ENCODE data around the gene RAB4B. TPM values are rescaled to one million over a fixed set of nuclear protein-coding genes. Genes with fewer than 3 reads are reported as not detected.
A peak's percentile ranks its signal among the peaks of the same experiment; 100 is the strongest.
"Not testable (repeated sequence)": the region's sequence is repeated elsewhere in the genome, so short reads cannot be mapped to it uniquely, and the experiment has no call there.

RAB4B gene
- total and polyA plus RNA-seq, 2 experiments from 2014 or later = 27.4 to 29.0 TPM

DNA sequence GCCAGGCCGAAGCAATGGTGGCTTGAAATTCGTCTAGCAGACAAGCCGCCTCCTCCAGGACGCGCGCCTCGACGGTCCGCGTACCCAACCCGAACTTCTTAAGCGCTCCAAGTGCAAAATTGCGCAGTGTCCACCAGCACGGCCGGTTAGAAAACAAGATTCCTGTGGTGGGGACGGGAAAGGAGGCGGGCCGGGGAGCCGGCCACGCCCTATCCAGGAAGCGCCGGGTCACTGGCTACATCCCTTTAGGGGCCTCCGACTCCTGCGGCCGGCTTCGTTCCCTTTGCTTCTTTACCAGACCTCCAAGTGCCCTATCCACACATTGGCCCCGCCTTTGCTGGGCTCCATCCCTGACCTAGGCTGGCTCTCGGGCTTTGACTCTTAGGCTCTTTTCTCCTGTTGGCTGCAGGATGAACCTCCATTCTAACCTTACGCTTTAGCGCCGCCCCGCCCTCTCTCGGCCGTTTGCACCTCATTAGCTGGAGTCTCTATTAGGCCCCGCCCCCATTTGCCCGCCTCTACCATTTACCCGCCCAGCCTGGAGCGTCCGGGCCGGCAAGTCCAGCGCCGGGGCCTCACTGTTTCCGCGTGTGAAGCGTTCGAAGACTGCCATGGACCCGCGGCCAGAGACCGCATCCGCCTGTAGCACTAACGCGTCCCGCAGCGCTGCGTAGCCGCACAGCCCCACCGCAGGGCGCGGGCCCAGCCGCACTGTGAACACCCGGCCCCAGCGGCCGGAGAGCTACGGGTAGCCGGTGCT lies 32.8 kb downstream of the RAB4B start:
- not testable (repeated sequence) for H3K9me2 ChIP-seq (ENCODE audit: insufficient read depth); H3K9me3 Mint-ChIP-seq; H2AFZ ChIP-seq; H3K36me3 ChIP-seq (ENCODE audit: insufficient read depth)
- peaks cover 12% of the 10 kb centered on the region; the same call in 1 of the 2 replicates for H3K27me3 ChIP-seq (ENCODE audit: insufficient read depth)
- DNase-seq (ENCODE audit: low spot score) (peak; percentile 84), ATAC-seq (peak; percentile 72)
- peak overlapping the region; percentile 96 for H3K4me2 ChIP-seq
- Mint-ChIP-seq H3K36me3 (ENCODE audit: low read depth) (peaks cover 25% of the 10 kb centered on the region), H3K27ac (peak overlapping the region; percentile 96), H3K27me3 (ENCODE audit: insufficient read depth, low read depth, poor library complexity) (peaks cover 35% of the 10 kb centered on the region), H3K4me3 (peak overlapping the region; percentile 83), H3K4me1 (peaks cover 48% of the 10 kb centered on the region)
- H3F3A ChIP-seq (replicated peaks; ENCODE audit: low read depth) = peaks cover 29% of the 10 kb centered on the region
- peaks cover 16% of the 10 kb centered on the region for H3K79me2 ChIP-seq (replicated peaks; ENCODE audit: insufficient read depth)
- H3K27ac ChIP-seq (ENCODE audit: low read depth) = peak overlapping the region; percentile 88
- peaks cover 23% of the 10 kb centered on the region for H3K4me1 ChIP-seq (ENCODE audit: insufficient read depth)
- TF ChIP-seq POLR2AphosphoS5 (IDR thresholded peaks at IDR 0.05; ENCODE audit: low read depth) = peak; percentile 51
- H4K20me1 ChIP-seq (replicated peaks; ENCODE audit: insufficient read depth) = peaks cover 17% of the 10 kb centered on the region
- H3K4me3 ChIP-seq = peak overlapping the region; percentile 63

DNA sequence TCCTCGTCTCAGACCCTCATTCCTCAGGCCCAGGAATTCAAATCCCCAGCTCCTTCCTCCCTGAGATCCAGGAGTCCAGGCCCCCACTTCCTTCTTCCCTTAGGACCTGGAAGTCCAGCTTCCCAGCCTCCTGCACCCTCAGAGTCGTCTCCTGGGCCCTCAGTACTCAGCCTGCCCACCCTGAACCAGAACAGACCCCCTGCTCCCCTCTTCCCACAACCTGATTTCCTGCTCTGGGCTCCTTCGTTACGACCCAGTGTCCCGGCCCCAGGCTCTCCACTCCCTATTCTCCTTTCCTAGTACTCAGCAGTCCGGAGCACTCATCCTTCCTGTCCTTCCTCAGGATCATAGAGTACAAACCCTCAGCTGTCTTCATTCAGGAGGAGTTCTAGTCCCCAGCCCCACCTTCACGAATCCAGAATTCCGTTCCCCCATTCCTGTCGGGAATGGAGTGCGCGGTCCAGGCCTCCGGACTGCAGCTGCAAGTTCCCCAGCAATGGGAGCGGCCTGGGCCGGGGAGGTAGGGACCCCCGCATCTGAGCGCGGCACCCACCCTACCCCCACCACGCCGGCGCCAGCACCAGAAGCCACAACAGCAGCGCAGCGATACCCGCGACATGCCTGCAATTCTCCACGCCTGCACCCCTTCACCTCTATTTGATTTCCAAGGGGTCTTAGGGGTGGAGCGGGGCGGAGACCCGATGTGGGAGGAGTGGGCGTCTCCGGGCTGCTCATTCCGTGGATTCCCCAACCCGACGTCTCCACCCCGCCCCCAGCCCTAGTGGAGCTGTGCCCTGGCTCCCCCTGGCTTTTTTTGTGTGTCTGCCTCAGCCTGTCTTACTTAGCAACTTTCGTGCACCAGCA lies 33.7 kb downstream of the RAB4B start:
- no peaks in the 10 kb centered on the region; the same call in 2 of the 3 replicates for H3K9me3 Mint-ChIP-seq
- H3K4me2 ChIP-seq = peak overlapping the region; percentile 96
- H3K27ac Mint-ChIP-seq = no peak overlapping the region
- no peaks in the 10 kb centered on the region for H3K9me2 ChIP-seq (ENCODE audit: insufficient read depth)
- H3F3A ChIP-seq (replicated peaks; ENCODE audit: low read depth) = peaks cover 22% of the 10 kb centered on the region
- H3K4me1 ChIP-seq (ENCODE audit: insufficient read depth) = peaks cover 16% of the 10 kb centered on the region
- peaks cover 15% of the 10 kb centered on the region for H3K27me3 ChIP-seq (ENCODE audit: insufficient read depth)
- H2AFZ ChIP-seq = peak overlapping the region; percentile 74; the same call in 1 of the 2 replicates
- H3K27me3 Mint-ChIP-seq (ENCODE audit: insufficient read depth, low read depth, poor library complexity) = peaks cover 28% of the 10 kb centered on the region
- peaks cover 41% of the 10 kb centered on the region for H3K4me1 Mint-ChIP-seq
- no peaks in the 10 kb centered on the region for H3K36me3 ChIP-seq (ENCODE audit: insufficient read depth)
- H3K27ac ChIP-seq (ENCODE audit: low read depth) = no peak overlapping the region; the same call in 1 of the 2 replicates
- peaks cover 13% of the 10 kb centered on the region; the same call in 1 of the 2 replicates for H4K20me1 ChIP-seq (replicated peaks; ENCODE audit: insufficient read depth)
- H3K4me3 ChIP-seq = peak overlapping the region; percentile 63
- H3K4me3 Mint-ChIP-seq = peak overlapping the region; percentile 83
- H3K36me3 Mint-ChIP-seq (ENCODE audit: low read depth) = peaks cover 25% of the 10 kb centered on the region
- peaks cover 12% of the 10 kb centered on the region; the same call in 1 of the 2 replicates for H3K79me2 ChIP-seq (replicated peaks; ENCODE audit: insufficient read depth)
- ATAC-seq (peak; percentile 3), DNase-seq (ENCODE audit: low spot score) (peak; percentile 60)
- TF ChIP-seq, protein P1, sequence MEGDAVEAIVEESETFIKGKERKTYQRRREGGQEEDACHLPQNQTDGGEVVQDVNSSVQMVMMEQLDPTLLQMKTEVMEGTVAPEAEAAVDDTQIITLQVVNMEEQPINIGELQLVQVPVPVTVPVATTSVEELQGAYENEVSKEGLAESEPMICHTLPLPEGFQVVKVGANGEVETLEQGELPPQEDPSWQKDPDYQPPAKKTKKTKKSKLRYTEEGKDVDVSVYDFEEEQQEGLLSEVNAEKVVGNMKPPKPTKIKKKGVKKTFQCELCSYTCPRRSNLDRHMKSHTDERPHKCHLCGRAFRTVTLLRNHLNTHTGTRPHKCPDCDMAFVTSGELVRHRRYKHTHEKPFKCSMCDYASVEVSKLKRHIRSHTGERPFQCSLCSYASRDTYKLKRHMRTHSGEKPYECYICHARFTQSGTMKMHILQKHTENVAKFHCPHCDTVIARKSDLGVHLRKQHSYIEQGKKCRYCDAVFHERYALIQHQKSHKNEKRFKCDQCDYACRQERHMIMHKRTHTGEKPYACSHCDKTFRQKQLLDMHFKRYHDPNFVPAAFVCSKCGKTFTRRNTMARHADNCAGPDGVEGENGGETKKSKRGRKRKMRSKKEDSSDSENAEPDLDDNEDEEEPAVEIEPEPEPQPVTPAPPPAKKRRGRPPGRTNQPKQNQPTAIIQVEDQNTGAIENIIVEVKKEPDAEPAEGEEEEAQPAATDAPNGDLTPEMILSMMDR (conservative IDR thresholded peaks at IDR 0.05; ENCODE audit: low read depth in 2 of 2) = peak in 1 of 2 experiments; percentile 47; a peak in 2 of 4 replicates
- TF ChIP-seq STAT1 (IDR thresholded peaks at IDR 0.05; ENCODE audit: unreplicated experiment) (no peak), ZNF114 (CRISPR knock-in tag; IDR thresholded peaks at IDR 0.05) (no peak)

DNA sequence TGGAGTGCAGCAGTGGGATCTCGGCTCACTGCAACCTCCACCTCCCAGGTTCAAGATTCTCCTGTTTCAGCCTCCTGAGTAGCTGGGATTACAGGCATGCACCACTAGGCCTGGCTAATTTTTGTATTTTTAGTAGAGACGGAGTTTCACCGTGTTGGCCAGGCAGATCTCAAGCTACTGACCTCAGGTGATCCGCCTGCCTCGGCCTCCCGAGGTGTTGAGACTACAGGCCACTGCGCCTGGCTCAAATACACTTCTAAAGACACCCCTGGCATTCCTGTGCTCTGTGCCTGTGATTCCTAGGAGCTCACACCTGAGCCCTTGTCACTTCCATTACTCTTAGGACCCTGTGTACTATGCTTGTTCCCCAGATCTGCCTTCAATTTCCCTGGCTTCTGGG lies 34.5 kb downstream of the RAB4B start:
- Histone ChIP-seq H3K27me3 (ENCODE audit: insufficient read depth) (peaks cover 22% of the 10 kb centered on the region), H3K4me3 (peak overlapping the region; percentile 63; the same call in 1 of the 2 replicates), H3K4me2 (peak overlapping the region; percentile 96), H3F3A (replicated peaks; ENCODE audit: low read depth) (peaks cover 16% of the 10 kb centered on the region), H2AFZ (peak overlapping the region; percentile 74; the same call in 1 of the 2 replicates)
- H3K27me3 Mint-ChIP-seq (ENCODE audit: insufficient read depth, low read depth, poor library complexity) = peaks cover 25% of the 10 kb centered on the region
- DNase-seq (ENCODE audit: low spot score); ATAC-seq; H3K9me3 Mint-ChIP-seq; H3K36me3 ChIP-seq (ENCODE audit: insufficient read depth); H3K27ac Mint-ChIP-seq; H3K79me2 ChIP-seq (replicated peaks; ENCODE audit: insufficient read depth); H3K9me2 ChIP-seq (ENCODE audit: insufficient read depth); H3K27ac ChIP-seq (ENCODE audit: low read depth); H3K4me1 ChIP-seq (ENCODE audit: insufficient read depth); H4K20me1 ChIP-seq (replicated peaks; ENCODE audit: insufficient read depth): not testable (repeated sequence)
- H3K4me1 Mint-ChIP-seq = peaks cover 33% of the 10 kb centered on the region
- peak overlapping the region; percentile 83 for H3K4me3 Mint-ChIP-seq
- peaks cover 18% of the 10 kb centered on the region for H3K36me3 Mint-ChIP-seq (ENCODE audit: low read depth)
